SH-SY5Y (cell line): ENCODE results near the gene PCED1B.

Experiments used
- GATA2 ChIP-seq: IDR thresholded peaks from 2 replicates; pipeline ENCODE4 v1.6.1; 2011; ENCODE audit warnings: mild to moderate bottlenecking, low read depth, low read length
- GATA3 ChIP-seq: IDR thresholded peaks from 2 replicates; pipeline ENCODE4 v1.6.1; 2011; ENCODE audit warnings: low read depth, mild to moderate bottlenecking, low read length, moderate library complexity

Gene PCED1B

DNA sequence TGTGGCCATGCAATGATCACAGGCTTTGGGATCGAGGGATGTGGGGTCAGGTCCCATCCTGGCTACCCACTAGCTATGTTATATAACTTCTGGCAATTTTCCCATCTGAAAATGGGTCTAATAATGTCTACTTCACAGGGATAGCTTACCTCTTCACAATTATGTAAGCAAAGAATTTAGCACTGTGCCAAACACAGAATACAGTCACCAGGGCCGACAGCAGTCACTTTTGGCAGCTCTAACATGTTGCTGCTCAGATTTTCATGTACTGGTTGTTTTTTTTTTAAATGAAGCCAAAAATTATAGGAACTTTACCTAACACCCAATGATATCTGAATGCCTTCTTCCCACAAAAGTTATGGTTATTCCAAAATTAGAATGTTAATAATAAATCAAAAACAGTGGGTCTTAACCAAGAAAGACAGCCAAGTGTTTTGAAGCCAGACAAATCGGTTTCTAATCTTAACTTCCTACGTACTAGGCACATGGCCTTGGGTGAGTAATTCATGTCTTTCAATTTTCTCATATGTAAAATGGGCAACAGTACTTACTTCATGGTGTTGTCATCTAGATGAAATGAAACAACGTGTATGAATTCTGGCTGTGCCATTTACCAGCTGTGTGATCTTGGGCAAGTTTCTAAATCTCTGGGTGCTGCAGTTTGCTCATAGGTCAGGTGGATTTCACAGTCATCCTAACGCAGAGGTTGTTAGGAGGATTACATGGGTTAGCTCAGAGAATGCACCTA, 13.0 kb upstream of the PCED1B start:
- TF ChIP-seq GATA2: no peak
- no peak for TF ChIP-seq GATA3

DNA sequence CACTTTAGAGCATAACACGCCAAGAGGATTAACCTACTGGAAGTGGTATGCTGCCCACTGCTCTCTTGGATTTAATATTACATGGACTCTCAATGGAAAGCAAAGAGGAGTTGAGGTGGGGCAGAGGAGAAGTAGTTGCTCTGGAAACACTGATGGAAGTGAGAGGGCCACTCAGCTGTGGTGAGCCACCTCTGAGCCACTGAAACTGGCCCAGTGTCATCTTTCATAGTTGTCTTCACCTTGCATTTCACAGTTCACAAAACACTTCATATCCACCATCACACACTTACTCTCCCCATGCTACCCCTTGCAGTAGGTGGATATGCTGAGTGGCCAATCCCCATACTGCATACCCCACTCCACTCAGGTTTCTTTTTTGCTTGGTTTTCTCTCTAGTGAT, 12.2 kb upstream of the PCED1B start:
- no peak for TF ChIP-seq GATA3
- no peak for TF ChIP-seq GATA2

DNA sequence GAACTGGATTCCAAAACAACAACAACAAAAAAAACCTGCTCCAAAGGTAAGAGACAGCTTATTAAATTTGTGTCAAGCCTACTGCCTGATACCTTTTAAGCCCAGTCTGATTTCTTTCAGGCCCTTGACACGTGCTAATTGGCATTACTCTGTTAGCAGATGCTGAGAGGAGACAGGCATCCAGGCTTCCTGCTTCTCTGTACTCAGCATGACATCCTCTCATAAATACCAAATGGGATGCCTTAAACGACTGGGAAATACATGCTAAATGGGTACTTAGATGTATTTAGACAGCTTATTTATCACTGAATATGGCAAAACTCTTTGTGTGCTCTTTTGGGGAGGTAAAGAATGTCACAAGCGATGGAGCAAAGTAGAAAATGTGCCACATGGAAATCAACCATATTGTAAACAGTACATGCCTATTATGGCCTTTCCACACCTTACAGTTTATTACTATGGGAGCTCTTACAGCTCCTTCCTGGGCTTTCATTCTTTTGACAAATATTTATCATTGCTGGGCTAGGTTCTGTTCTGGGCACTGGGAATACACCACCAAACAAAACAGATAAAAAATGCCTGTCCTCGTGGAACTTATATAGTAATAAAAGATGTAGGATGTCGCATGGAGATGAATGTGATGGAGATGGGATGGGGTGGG, 11.5 kb upstream of the PCED1B start:
- TF ChIP-seq GATA2 (no peak), GATA3 (no peak)

DNA sequence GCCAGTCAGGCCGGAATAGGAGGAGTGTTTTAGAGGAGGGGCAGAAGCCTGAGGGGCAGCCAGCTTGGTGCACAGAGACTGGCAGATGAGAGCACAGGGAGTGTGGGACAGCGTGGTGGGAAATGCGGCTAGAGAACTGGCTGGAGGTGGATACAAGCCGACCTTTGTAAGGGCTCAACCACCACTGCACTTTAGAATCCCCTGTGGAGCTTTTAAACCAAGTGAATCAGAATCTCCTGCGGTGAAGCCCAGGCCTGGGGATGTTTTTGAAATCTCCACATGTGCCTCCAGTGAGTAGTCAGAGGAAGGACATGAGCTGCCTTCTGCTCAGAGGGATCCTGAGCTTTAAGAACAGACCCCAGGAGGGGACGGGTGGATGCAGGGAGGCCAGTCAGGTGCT, 10.9 kb upstream of the PCED1B start:
- no peak for TF ChIP-seq GATA3
- TF ChIP-seq GATA2: no peak

DNA sequence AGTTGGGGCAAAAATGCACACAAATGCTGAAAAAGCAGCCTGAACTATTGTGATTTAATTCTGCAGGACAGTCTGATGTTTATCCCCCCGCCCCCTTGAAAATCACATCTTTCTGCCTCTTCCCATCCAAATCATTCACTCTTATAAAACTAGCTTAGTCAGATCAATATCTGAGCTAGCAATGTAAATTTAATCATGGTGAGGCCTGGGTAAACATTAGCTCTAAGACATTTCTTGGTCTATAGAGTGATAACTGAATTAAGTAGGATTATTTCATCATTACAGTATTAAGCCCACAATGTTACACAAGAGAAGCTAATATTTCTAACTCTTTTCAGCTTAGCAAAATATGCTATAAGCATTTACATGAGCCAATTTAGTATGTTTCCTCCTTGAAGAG, 9.1 kb upstream of the PCED1B start:
- TF ChIP-seq GATA2: no peak

- TF ChIP-seq GATA3 (no peak), GATA2 (no peak)
Observed at GRCh38 chr12:47071241-47071852, 8.1 kb upstream of the PCED1B start.

DNA sequence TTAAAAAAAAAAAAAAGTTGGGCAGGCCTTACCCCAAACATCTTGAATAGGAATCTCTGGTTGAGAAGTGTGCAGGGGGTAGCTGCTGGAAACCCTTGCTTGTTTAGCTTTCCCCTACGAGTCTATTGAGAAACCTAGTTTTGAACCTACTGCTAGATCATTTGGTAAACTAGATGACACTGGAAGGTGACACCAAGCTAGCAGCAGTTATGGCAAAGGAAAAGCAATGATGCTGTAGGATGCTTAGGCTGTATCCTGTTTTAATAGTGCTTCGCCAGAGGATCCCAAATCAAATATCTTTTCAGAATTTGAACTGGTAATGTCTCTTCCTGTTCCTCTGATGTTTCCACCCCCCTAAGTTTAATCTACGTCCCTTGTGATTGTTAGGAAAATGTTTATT, 5.5 kb upstream of the PCED1B start:
- TF ChIP-seq GATA3: no peak
- TF ChIP-seq GATA2: no peak

GRCh38 chr12:47074757-47075156, 4.7 kb upstream of the PCED1B start:
- no peak for TF ChIP-seq GATA3

DNA sequence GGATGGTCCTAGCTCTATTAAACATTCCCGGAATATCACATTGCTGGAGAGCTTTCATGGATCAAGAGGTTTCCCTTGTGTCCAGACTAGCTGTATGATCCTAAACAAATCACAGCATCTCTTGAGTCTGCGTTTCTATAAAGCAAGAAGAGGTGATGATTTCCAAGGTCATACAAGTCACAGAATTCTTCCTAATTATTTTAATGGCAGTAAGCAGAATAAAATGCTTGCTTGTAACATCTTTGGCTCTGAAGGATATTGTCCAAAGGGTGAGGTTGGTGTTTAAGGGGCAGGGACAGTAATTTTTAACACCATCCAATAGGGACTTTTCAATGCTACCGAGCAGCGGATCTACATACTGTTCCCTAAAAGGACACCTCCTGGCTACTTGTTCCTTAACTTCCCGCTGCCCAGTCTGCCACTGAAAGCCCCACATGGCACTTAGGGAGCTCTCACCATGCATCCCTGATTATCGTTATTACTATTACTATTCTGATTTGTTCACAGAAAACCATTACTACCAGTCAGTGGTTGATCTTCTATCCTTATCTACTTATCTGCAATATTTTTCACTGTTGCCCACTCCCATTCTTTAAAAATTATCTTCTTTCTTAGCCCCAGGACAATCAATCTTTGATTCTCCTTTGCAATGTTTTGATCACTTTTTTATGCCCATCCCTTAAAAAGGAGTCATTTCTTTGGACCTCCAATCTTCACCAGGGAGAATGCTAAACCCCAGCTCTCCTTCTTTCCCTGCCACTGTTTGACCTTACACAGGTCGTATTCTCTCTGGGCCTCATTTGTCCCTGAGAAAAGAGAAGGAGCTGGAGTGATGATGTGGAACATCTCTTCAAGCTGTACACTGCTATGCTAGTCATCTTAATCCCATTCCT, 4.0 kb upstream of the PCED1B start:
- TF ChIP-seq GATA3: no peak
- TF ChIP-seq GATA2: no peak

DNA sequence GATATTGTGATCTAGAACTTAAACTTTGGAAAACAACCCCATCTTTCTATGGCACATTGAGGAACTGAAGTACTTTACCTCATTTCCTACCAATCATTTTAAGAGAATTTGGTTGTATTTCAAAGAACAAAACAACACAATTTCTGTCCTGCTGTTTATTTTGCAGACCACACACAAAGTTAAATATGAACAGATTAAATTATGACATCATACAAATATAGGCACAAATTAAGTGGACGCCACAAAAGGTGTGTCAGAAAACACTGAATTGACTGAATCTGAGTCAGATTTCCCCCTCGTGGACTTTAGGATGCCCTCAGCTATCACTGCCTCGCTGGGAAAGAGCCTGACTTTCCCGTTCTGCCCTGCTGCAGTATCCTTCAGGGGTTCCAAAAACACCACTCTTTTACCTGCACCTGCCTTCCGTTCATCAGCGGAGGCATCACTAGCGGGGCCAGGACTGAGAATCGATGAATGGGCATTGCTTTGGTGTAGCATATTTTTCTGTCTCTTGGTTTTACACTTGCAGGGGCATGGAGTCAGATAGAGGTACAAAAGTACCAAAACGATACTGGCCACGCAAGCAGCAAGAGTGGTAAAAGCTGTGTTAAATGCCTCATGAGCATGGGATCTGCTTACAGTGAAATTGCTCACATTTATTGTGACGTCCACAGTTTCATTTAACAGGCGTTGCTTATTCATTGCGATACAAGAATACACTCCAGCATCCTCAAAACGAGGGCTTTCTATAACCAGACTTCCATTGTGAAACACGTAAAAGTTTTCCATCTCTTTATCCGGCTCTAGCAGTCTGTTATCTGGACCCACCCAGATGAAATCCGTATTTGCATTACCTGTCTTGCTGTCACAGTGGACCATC, 2.0 kb upstream of the PCED1B start:
- TF ChIP-seq GATA2 (no peak), GATA3 (no peak)

DNA sequence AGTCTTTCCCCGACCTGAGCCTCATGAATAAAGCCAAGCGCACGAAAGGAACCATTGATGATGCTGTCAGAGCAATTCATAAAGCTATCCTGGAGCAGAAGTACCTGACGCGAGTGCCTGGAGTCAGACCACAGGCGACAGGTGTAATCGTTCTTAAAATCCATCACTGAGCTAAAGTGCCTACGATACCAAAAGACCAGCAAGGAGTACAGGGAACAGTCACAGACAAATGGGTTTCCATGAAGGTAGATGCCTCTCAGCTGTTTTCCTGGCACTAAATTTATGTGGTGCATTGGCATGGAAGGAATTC, 1.4 kb upstream of the PCED1B start:
- TF ChIP-seq GATA3: no peak
- no peak for TF ChIP-seq GATA2

- TF ChIP-seq GATA2 (no peak), GATA3 (no peak)
Observed at GRCh38 chr12:47078733-47079467, 521 bp upstream of the PCED1B start.

DNA sequence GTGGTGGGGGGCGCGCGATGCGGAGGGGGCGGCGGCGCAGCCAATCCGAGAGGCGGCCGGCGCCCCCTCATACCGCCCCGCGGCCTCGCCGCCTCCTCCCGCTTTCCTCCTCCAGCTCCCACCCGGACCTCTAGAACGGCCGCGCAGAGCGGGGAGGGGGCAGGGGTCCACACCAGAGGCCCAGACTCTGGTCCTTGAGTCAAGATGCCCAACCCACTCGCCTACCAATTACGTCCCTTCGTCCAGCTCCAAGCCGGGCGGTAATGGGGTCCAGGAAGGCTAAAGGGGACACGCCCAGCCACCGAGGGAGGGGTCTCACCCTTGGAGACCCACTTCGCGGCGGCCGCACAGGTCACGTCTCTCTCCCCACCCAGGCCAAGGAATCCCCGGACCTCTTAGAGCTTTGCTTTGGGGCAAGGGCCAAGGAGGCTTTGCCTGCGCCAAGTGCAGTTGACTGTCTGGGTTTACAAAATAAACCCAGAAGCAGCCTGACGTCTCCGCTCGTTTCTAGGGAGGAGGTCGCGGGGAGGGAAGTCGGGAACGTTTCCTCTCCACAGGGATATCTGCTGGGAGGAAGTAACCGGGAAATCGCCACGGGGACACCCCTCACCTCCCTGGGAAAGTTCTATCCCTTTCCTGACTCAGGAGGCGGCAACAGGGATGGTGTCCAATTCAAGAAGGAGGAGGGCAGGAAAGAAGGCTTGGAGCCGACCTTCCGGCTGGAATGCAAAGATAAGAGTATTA, 732 bp downstream of the PCED1B start:
- TF ChIP-seq GATA3: no peak
- TF ChIP-seq GATA2: no peak
